CD4-positive, alpha-beta T cell (primary cell): ENCODE measurements around the gene TBCA. TPM values are rescaled to one million over a fixed set of nuclear protein-coding genes. Genes with fewer than 3 reads are reported as not detected.

ENCODE experiments used
- ATAC-seq: fragments of 200-7000 bp; cut with Tn5 transposase; one replicate; pipeline ENCODE4 v1.10.0; 2022; ENCODE audit warnings: mild to moderate bottlenecking; ENCODE audit not compliant: poor library complexity
- CTCF ChIA-PET: fragments of 350-600 bp; sonication (Branson Sonifier 250); formaldehyde crosslinking; loops from one replicate; lab custom pipeline; 2021; ENCODE audit warnings: antibody characterized with exemption, inconsistent platforms; lab: Charles Lee
- POLR2A ChIA-PET: fragments of 350-600 bp; sonication (Branson Sonifier 250); formaldehyde crosslinking; loops from one replicate; lab custom pipeline; 2021; ENCODE audit warnings: antibody characterized with exemption, inconsistent platforms; lab: Charles Lee
- DNase-seq, 14 experiments: peaks; one replicate each; pipeline ENCODE4 v3.0.0-alpha.2; 2013 to 2020; ENCODE audit warnings: mixed read lengths in 2 of 14
- H3K27ac ChIP-seq, 2 donors: one replicate each; pipeline versions ENCODE4 v1.5.1 to v1.7.0; 2013; ENCODE audit warnings: low read length in 2 of 2, low read depth in 1 of 2, mild to moderate bottlenecking in 1 of 2
- H3K27me3 ChIP-seq, 2 experiments: 1 replicate in 1 of 2; 2 replicates in 1 of 2; pipeline versions ENCODE4 v1.6.1 to v1.7.0; 2013; ENCODE audit warnings: low read length in 2 of 2, control low read depth in 1 of 2, mild to moderate bottlenecking in 1 of 2, moderate library complexity in 1 of 2; ENCODE audit not compliant: insufficient read depth in 2 of 2, control insufficient read depth in 1 of 2
- H3K36me3 ChIP-seq: one replicate; pipeline ENCODE4 v1.6.1; 2013; ENCODE audit warnings: low read length, control low read depth; ENCODE audit not compliant: insufficient read depth
- H3K4me1 ChIP-seq: one replicate; pipeline ENCODE4 v1.6.1; 2013; ENCODE audit warnings: low read length, control low read depth; ENCODE audit not compliant: insufficient read depth
- H3K4me3 ChIP-seq: one replicate; pipeline ENCODE4 v1.5.1; 2013; ENCODE audit warnings: mild to moderate bottlenecking, low read length, moderate library complexity
- H3K9me3 ChIP-seq, 2 experiments: 1 replicate in 1 of 2; 2 replicates in 1 of 2; pipeline versions ENCODE4 v1.6.1 to v1.7.0; 2013; ENCODE audit warnings: low read length in 2 of 2, mild to moderate bottlenecking in 2 of 2, control low read depth in 1 of 2, moderate library complexity in 1 of 2; ENCODE audit not compliant: control insufficient read depth in 1 of 2, insufficient read depth in 1 of 2
- H3K27ac Mint-ChIP-seq: one replicate; pipeline ENCODE4 v1.8.0; 2020; ENCODE audit warnings: mixed read lengths
- H3K27me3 Mint-ChIP-seq: one replicate; pipeline ENCODE4 v1.8.0; 2021; ENCODE audit warnings: mixed read lengths
- H3K36me3 Mint-ChIP-seq: one replicate; pipeline ENCODE4 v1.8.0; 2021; ENCODE audit warnings: low read depth, mixed read lengths
- H3K4me1 Mint-ChIP-seq: one replicate; pipeline ENCODE4 v1.8.0; 2021; ENCODE audit warnings: low read depth, mixed read lengths
- H3K4me3 Mint-ChIP-seq: one replicate; pipeline ENCODE4 v1.8.0; 2020; ENCODE audit warnings: mild to moderate bottlenecking, mixed read lengths
- H3K9me3 Mint-ChIP-seq: one replicate; pipeline ENCODE4 v1.8.0; 2020; ENCODE audit warnings: mixed read lengths
- CTCF ChIP-seq: fragments of 200-600 bp; IDR thresholded peaks from one replicate; pipeline ENCODE4 v1.8.0; 2022; ENCODE audit warnings: antibody characterized with exemption, mild to moderate bottlenecking
- intact Hi-C, 2 experiments: fragments of 100-400 bp; cut with DNase I in 1 of 2; cut with micrococcal nuclease in 1 of 2; formaldehyde crosslinking; loops; one replicate each; pipeline versions ENCODE4 v1.15.1 to v1.9.0; 2023 to 2025; cut with DNase I, micrococcal nuclease
- total RNA-seq, 174 experiments: library from RNA in 2 of 174; stranded (reverse) in 2 of 174; gene quantifications; one replicate each; pipeline ENCODE4 v1.2.3 and lab custom pipeline; 2021 to 2026

TBCA gene
- total RNA-seq, 2 experiments from 2014 or later: 72.0 to 72.9 TPM

DNA sequence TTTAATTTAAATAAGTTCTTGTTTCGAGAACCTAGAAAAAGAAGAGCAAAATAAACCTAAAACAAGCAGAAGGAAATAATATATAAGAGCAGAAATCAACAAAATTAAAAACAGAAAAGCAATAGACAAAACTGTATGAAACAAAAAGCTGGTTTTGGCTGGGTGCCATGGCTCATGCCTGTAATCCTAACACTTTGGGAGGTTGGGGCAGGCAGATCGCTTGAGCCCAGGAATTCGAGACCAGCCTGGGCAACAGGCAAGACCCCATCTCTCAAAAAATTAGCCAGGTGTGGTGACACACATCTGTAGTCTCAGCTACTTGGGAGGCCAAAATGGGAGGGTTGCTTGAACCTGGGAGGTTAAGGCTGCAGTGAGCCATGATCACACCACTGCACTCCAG is 78.4 kb downstream of the TBCA start:
- Histone ChIP-seq H3K4me1 (no peaks in the 10 kb centered on the region), H3K27me3 (no peaks in the 10 kb centered on the region), H3K27ac (no peak overlapping the region), H3K36me3 (peaks cover 32% of the 10 kb centered on the region), H3K4me3 (no peak overlapping the region), H3K9me3 (no peaks in the 10 kb centered on the region)
- intact Hi-C loops: no loop called here
- H3K4me3 Mint-ChIP-seq: no peak overlapping the region
- H3K27me3 Mint-ChIP-seq: no peaks in the 10 kb centered on the region
- peaks cover 53% of the 10 kb centered on the region for H3K4me1 Mint-ChIP-seq
- no peak overlapping the region for H3K27ac Mint-ChIP-seq
- H3K9me3 Mint-ChIP-seq: no peaks in the 10 kb centered on the region
- ChIA-PET CTCF (interaction anchor here (1.8 kb wide), 1 partner anchor 8 kb away, joined by 5 read pairs; no protein-coding TSS in a partner anchor), POLR2A (no interaction called here)
- H3K36me3 Mint-ChIP-seq: peaks cover 90% of the 10 kb centered on the region
- DNase-seq (no peak), ATAC-seq (no peak)
- no peak for TF ChIP-seq CTCF

- Mint-ChIP-seq H3K4me3 (no peak overlapping the region), H3K4me1 (peaks cover 44% of the 10 kb centered on the region), H3K27ac (no peak overlapping the region), H3K36me3 (peaks cover 90% of the 10 kb centered on the region), H3K9me3 (no peaks in the 10 kb centered on the region), H3K27me3 (no peaks in the 10 kb centered on the region)
- H3K27me3 ChIP-seq: no peaks in the 10 kb centered on the region
- no peaks in the 10 kb centered on the region for H3K4me1 ChIP-seq
- POLR2A ChIA-PET: interaction anchor here (0.7 kb wide), 1 partner anchor 9 kb away, joined by 3 read pairs; no protein-coding TSS in a partner anchor
- H3K36me3 ChIP-seq: peaks cover 39% of the 10 kb centered on the region
- ATAC-seq (no peak), DNase-seq (no peak)
- TF ChIP-seq CTCF: no peak
- no peak overlapping the region for H3K4me3 ChIP-seq
- H3K9me3 ChIP-seq: no peaks in the 10 kb centered on the region
- H3K27ac ChIP-seq: no peak overlapping the region
- intact Hi-C loops: no loop called here
- CTCF ChIA-PET: no interaction called here
These were observed 80.0 kb downstream of the TBCA start for GRCh38 chr5:77696120-77696519.

DNA sequence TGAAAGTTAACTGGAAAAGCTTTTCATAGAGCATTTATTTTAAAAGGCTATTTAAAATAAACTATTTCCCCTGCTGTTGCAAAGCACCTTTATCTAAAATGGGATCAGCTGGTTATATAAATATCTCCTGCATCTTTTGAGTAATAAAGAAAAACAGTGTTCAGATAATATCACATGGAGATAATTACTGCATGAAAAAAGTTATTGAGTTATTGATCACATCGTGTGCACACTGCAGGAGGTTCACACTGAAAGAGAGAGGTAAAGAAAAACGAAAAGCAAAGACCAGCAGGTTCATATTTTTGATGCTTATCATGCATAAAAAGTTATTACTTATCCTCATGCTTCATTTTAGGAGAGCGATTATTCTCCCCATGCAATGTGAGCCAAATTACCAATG is 82.2 kb downstream of the TBCA start:
- Mint-ChIP-seq H3K27ac (no peak overlapping the region), H3K27me3 (no peaks in the 10 kb centered on the region), H3K4me3 (no peak overlapping the region), H3K4me1 (peaks cover 28% of the 10 kb centered on the region), H3K9me3 (no peaks in the 10 kb centered on the region), H3K36me3 (peaks cover 88% of the 10 kb centered on the region)
- Histone ChIP-seq H3K27me3 (no peaks in the 10 kb centered on the region), H3K4me3 (no peak overlapping the region), H3K27ac (no peak overlapping the region), H3K4me1 (no peaks in the 10 kb centered on the region), H3K9me3 (no peaks in the 10 kb centered on the region), H3K36me3 (peaks cover 48% of the 10 kb centered on the region)
- ChIA-PET POLR2A (no interaction called here), CTCF (no interaction called here)
- no peak for TF ChIP-seq CTCF
- DNase-seq: no peak
- no peak for ATAC-seq
- intact Hi-C loops: no loop called here
